ENCODE measurements around the gene C5. TPM values are rescaled to one million over a fixed set of nuclear protein-coding genes. Genes with fewer than 3 reads are reported as not detected.

C5 gene
- total RNA-seq, 1 experiment from 2014 or later: 0.74 TPM

DNA sequence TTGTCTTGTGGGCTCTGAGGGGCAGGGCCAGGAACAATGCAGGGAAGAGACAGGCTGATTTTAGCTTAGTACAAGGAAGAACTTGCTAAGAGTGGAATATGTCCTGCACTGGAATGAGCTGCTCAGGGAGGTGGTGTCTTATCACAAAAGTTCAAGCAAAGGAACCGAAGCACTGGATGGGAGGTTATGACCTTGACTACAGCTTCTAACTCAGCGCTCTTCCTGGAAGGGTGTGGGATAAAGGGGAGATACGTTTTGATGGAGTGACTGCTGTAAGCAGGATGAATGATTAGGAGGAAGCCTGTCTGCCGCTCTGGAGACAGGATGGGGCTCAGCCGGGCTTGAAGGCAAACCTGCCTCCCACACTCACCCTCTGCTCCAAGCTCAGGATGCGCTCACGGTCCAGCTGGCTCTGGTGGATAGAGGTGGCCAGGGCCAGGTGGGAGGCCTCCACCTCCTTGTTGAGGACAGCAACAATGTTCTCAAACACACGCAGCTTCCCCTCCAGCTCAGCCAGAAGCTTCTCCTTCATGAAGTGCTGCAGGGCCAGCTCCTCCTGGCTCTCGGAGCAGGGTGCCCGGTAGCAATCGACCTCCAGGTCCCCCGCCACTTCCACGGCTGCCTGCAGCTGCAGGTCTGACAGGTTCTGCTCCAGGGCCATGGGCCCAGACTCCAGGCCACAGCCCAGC is 137.0 kb downstream of the C5 start:
- no peaks in the 10 kb centered on the region for H3K27me3 Mint-ChIP-seq (ENCODE audit: low read depth)
- Histone ChIP-seq H3K14ac (ENCODE audit: insufficient read depth, low read length) (no peak overlapping the region), H2BK20ac (ENCODE audit: low read depth, low read length, poor library complexity, severe bottlenecking) (no peak overlapping the region), H3K79me1 (ENCODE audit: insufficient read depth, low read depth, low read length, poor library complexity, severe bottlenecking) (no peaks in the 10 kb centered on the region), H3K9ac (ENCODE audit: extremely low read depth, insufficient read length, low read length) (no peak overlapping the region), H3K4me2 (ENCODE audit: insufficient read depth, insufficient read length, low read length) (no peak overlapping the region), H2BK12ac (ENCODE audit: insufficient read length, low read depth, low read length) (no peak overlapping the region), H3K4ac (ENCODE audit: low read depth, low read length) (no peak overlapping the region), H3T11ph (ENCODE audit: low read length) (no peak overlapping the region), H3K18ac (ENCODE audit: insufficient read length, low read depth, low read length) (no peak overlapping the region), H2BK120ac (ENCODE audit: low read depth, low read length, poor library complexity, severe bottlenecking) (no peak overlapping the region), H4K5ac (ENCODE audit: insufficient read length, low read depth, low read length) (no peak overlapping the region), H3K27ac (ENCODE audit: insufficient read length, low read depth, low read length) (no peak overlapping the region), H2AFZ (ENCODE audit: low read length) (no peak overlapping the region), H2AK5ac (ENCODE audit: insufficient read length, low read length) (no peak overlapping the region), H3K23me2 (ENCODE audit: insufficient read length, low read depth, low read length, poor library complexity, severe bottlenecking) (no peaks in the 10 kb centered on the region), H3K9me3 (ENCODE audit: control insufficient read depth, low read depth, low read length) (no peaks in the 10 kb centered on the region), H3K23ac (ENCODE audit: insufficient read length, low read depth, low read length) (no peak overlapping the region), H3K79me2 (ENCODE audit: insufficient read depth, low read length) (no peaks in the 10 kb centered on the region), H4K91ac (ENCODE audit: insufficient read length, low read depth, low read length) (no peak overlapping the region), H2BK15ac (ENCODE audit: low read depth, low read length) (no peak overlapping the region), H3K27me3 (ENCODE audit: insufficient read depth, low read length) (no peaks in the 10 kb centered on the region), H4K8ac (replicated peaks; ENCODE audit: insufficient read length, low read depth, low read length) (no peak overlapping the region), H2BK5ac (ENCODE audit: insufficient read length, low read length) (no peak overlapping the region), H3K4me1 (ENCODE audit: insufficient read depth, low read length) (peaks cover 10% of the 10 kb centered on the region; the same call in 1 of the 2 replicates), H3K56ac (ENCODE audit: insufficient read length, low read depth, low read length) (no peak overlapping the region), H4K20me1 (ENCODE audit: control insufficient read depth, insufficient read depth, insufficient read length) (no peaks in the 10 kb centered on the region)
- no CpG with 5 or more reads among the region's 13 CpGs for WGBS (ENCODE audit: extremely low coverage, insufficient read length, low lambda C conversion rate)
- 0 out of 7 replicates have a peak overlapping the region, but pooled peaks of 2 of the 3 experiments have one; percentile 62 to 68 for H3K27ac Mint-ChIP-seq
- TF ChIP-seq, protein P1, sequence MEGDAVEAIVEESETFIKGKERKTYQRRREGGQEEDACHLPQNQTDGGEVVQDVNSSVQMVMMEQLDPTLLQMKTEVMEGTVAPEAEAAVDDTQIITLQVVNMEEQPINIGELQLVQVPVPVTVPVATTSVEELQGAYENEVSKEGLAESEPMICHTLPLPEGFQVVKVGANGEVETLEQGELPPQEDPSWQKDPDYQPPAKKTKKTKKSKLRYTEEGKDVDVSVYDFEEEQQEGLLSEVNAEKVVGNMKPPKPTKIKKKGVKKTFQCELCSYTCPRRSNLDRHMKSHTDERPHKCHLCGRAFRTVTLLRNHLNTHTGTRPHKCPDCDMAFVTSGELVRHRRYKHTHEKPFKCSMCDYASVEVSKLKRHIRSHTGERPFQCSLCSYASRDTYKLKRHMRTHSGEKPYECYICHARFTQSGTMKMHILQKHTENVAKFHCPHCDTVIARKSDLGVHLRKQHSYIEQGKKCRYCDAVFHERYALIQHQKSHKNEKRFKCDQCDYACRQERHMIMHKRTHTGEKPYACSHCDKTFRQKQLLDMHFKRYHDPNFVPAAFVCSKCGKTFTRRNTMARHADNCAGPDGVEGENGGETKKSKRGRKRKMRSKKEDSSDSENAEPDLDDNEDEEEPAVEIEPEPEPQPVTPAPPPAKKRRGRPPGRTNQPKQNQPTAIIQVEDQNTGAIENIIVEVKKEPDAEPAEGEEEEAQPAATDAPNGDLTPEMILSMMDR (conservative IDR thresholded peaks at IDR 0.05): no peak
- H3K4me3 Mint-ChIP-seq: no peak overlapping the region
- peaks cover 0 to 6% (median 5%) of the 10 kb centered on the region in 3 experiments; a peak in 3 of 7 replicates for H3K36me3 Mint-ChIP-seq (ENCODE audit: insufficient read depth in 1 of 3, low read depth in 3 of 3)
- DNase-seq: no peak
- peaks cover 25 to 42% of the 10 kb centered on the region in 2 experiments for H3K4me1 Mint-ChIP-seq
- peaks cover 0 to 4% of the 10 kb centered on the region in 2 experiments; a peak in 2 of 5 replicates for H3K9me3 Mint-ChIP-seq

All from H9 (cell line).